ENCODE measurements around the gene UTP25.

DNA sequence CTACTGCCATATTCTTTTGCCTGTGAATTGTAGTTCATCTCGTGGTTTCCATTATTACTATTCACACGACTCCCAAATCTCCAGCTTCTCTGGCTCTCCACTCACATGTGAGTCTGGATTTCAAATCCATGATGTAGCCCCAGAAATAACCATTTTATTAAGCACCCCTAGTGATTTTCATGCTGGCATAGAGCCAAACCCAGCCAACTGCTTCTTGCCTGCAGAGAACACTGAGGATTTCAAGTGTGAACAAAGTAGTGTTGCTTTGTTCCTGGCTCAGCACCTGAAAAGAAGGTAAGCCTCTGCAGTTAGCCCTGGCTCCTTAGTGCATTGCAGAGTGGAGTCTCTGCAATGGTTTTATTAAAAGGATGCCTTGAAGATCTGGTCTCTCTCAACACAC is 25.9 kb downstream of the UTP25 start:
- TF ChIP-seq POLR2A (IDR thresholded peaks at IDR 0.05; ENCODE audit: low read depth), result no peak
- TF ChIP-seq, protein P1, sequence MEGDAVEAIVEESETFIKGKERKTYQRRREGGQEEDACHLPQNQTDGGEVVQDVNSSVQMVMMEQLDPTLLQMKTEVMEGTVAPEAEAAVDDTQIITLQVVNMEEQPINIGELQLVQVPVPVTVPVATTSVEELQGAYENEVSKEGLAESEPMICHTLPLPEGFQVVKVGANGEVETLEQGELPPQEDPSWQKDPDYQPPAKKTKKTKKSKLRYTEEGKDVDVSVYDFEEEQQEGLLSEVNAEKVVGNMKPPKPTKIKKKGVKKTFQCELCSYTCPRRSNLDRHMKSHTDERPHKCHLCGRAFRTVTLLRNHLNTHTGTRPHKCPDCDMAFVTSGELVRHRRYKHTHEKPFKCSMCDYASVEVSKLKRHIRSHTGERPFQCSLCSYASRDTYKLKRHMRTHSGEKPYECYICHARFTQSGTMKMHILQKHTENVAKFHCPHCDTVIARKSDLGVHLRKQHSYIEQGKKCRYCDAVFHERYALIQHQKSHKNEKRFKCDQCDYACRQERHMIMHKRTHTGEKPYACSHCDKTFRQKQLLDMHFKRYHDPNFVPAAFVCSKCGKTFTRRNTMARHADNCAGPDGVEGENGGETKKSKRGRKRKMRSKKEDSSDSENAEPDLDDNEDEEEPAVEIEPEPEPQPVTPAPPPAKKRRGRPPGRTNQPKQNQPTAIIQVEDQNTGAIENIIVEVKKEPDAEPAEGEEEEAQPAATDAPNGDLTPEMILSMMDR (IDR thresholded peaks at IDR 0.05), result no peak
- TF ChIP-seq EP300 (IDR thresholded peaks at IDR 0.05), result no peak
